ENCODE results near the gene NBDY.
"Not testable (repeated sequence)": the region's sequence is repeated elsewhere in the genome, so short reads cannot be mapped to it uniquely, and the experiment has no call there.

Gene NBDY

GRCh38 chrX:56764975-56765791 is 36.1 kb downstream of the NBDY start:
- DNase-seq = no peak

- DNase-seq = no peak
Observed at GRCh38 chrX:56765811-56766553, 36.9 kb downstream of the NBDY start.

- DNase-seq = no peak
Observed at GRCh38 chrX:56766554-56767347, 37.7 kb downstream of the NBDY start.

GRCh38 chrX:56767348-56768119 is 38.5 kb downstream of the NBDY start:
- DNase-seq = not testable (repeated sequence)

- DNase-seq = not testable (repeated sequence)
Observed at GRCh38 chrX:56768120-56768660, 39.1 kb downstream of the NBDY start.

GRCh38 chrX:56772675-56773521 is 43.9 kb downstream of the NBDY start:
- not testable (repeated sequence) for DNase-seq

GRCh38 chrX:56773522-56774060 is 44.5 kb downstream of the NBDY start:
- not testable (repeated sequence) for DNase-seq

- not testable (repeated sequence) for DNase-seq
Observed at GRCh38 chrX:56778099-56778923, 49.3 kb downstream of the NBDY start.

GRCh38 chrX:56778924-56779468 is 50.0 kb downstream of the NBDY start:
- DNase-seq = not testable (repeated sequence)

GRCh38 chrX:56780681-56781649 is 51.9 kb downstream of the NBDY start:
- DNase-seq = not testable (repeated sequence)

GRCh38 chrX:56782352-56782751 is 53.3 kb downstream of the NBDY start:
- no peak for DNase-seq

GRCh38 chrX:56782791-56783449 is 53.9 kb downstream of the NBDY start:
- no peak for DNase-seq

GRCh38 chrX:56783450-56783831 is 54.4 kb downstream of the NBDY start:
- DNase-seq = no peak

GRCh38 chrX:56783996-56784620 is 55.1 kb downstream of the NBDY start:
- no peak for DNase-seq

- DNase-seq = no peak
Observed at GRCh38 chrX:56784666-56785065, 55.6 kb downstream of the NBDY start.

- no peak for DNase-seq
Observed at GRCh38 chrX:56785442-56785841, 56.4 kb downstream of the NBDY start.

Data from AML-193 (cell line).